Stimulated activated memory B cell treated with anti-CD40 and anti-IgM and Interleukin-4, amounts not matched to agents 10 μg/mL and 1 μg/mL and 100 μg/mL, for 72 hours (primary cell): ENCODE data around the gene CCP110.
A peak's percentile ranks its signal among the peaks of the same experiment; 100 is the strongest.

Source experiments
- ATAC-seq: fragments of 150-1000 bp; cut with Tn5 transposase; 2 replicates; pipeline ENCODE4 v1.10.0; 2021
- H3K27ac Mint-ChIP-seq: one replicate; pipeline ENCODE4 v1.8.0; 2022; ENCODE audit warnings: mild to moderate bottlenecking, mixed read lengths
- H3K27me3 Mint-ChIP-seq: one replicate; pipeline ENCODE4 v1.8.0; 2022; ENCODE audit warnings: mixed read lengths
- H3K36me3 Mint-ChIP-seq: one replicate; pipeline ENCODE4 v1.8.0; 2022; ENCODE audit warnings: mixed read lengths
- H3K4me1 Mint-ChIP-seq: one replicate; pipeline ENCODE4 v1.8.0; 2022; ENCODE audit warnings: mixed read lengths
- H3K4me3 Mint-ChIP-seq: one replicate; pipeline ENCODE4 v1.8.0; 2022; ENCODE audit warnings: mild to moderate bottlenecking, moderate library complexity, mixed read lengths
- H3K9me3 Mint-ChIP-seq: one replicate; pipeline ENCODE4 v1.8.0; 2022; ENCODE audit warnings: mixed read lengths

Gene CCP110

DNA sequence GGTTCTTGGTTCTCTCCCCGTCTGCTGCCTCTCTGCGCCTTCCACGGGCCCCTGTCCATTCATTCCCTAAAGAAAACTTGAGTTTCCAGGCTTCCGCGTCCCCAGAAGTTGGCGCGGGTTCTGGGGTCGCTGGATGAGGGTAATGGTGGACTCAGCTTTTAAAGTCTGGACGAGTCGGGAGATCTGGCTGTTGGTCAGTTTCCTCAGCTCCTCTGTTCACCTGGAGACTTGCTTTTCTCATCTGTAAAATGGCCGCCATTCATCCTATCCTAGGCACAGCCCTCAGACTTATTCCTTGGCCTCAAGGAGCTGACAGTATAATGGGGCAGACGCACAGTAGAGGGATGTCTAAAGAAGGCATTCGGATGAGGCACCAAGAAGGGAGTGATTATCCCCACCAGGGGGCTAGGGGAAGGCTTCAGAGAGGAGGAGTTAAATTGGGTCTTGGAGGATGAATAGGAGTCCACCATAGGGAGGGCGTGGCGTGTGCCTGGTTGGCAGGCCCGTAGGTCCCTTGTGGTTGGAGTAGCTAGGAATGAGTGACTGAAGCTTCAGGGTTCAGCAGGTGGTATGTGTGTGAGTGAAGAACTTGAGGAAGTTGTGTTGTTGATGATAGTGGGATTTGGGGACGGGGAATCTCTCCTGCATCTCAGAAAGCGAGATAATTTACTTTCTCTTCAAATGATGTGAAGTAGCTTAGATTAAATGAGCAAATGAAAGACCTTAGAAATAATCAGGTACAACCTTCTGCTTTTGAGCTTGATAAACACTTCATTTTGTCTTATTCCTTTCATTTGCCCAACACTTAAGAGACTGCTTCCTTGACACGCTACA, 32.4 kb downstream of the CCP110 start:
- peak; percentile 0 for ATAC-seq
- Mint-ChIP-seq H3K27ac (peak overlapping the region; percentile 90), H3K9me3 (no peaks in the 10 kb centered on the region), H3K27me3 (no peaks in the 10 kb centered on the region), H3K36me3 (no peaks in the 10 kb centered on the region), H3K4me1 (peaks cover 24% of the 10 kb centered on the region), H3K4me3 (peak overlapping the region; percentile 91)

DNA sequence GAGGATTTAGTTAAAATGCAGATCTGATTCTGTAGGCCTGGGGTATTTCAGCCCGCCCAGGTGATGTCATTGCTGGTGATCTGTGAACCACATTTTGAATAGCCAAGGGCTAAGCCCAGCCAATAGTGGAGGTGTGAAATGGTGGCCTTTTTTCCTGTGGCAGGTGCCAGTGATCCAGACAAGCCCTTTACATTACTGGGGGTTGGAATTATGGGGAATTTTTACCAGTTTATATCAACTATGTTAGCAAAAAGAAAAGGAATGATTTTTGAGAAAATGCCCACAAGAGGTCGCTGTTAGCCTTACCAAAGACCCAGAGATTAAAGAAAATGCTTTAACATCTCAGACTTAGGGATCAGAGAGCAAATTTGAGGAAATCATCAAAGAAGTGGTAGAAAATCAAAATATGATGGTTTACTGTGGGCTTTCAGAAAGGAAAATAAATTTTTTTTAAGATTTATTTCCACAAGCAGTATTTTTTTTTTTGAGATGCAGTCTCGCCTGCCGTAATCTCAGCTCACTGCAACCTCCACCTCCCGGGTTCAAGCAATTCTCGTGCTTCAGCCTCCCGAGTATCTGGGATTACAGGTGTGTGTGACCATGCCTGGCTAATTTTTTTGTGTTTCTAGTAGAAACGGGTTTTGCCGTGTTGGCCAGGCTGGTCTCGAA, 35.6 kb downstream of the CCP110 start:
- H3K27me3 Mint-ChIP-seq = no peaks in the 10 kb centered on the region
- H3K27ac Mint-ChIP-seq = no peak overlapping the region
- peaks cover 16% of the 10 kb centered on the region for H3K36me3 Mint-ChIP-seq
- ATAC-seq = no peak
- no peak overlapping the region for H3K4me3 Mint-ChIP-seq
- H3K9me3 Mint-ChIP-seq = peaks cover 5% of the 10 kb centered on the region
- peaks cover 34% of the 10 kb centered on the region for H3K4me1 Mint-ChIP-seq

DNA sequence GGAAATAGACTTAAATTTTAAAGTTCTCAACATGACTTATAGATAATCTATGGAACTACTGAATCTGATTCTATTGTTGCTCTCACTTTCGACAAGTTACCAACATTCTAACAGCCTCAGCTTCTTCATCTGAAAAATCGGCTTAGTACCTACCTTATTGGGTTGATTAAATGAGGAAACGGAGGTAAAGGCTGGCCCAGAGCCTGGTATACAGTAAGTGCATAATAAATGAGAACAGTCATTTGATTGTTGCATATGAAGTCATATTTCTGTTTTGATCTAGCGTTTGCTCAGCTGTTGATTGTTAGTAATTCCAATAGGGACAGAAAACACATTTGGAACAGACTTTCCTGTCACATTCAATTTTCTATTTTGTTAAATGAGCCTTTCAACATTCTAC, 36.3 kb downstream of the CCP110 start:
- Mint-ChIP-seq H3K36me3 (peaks cover 21% of the 10 kb centered on the region), H3K27me3 (no peaks in the 10 kb centered on the region), H3K4me3 (no peak overlapping the region), H3K9me3 (peaks cover 5% of the 10 kb centered on the region), H3K4me1 (peaks cover 28% of the 10 kb centered on the region), H3K27ac (no peak overlapping the region)
- no peak for ATAC-seq

DNA sequence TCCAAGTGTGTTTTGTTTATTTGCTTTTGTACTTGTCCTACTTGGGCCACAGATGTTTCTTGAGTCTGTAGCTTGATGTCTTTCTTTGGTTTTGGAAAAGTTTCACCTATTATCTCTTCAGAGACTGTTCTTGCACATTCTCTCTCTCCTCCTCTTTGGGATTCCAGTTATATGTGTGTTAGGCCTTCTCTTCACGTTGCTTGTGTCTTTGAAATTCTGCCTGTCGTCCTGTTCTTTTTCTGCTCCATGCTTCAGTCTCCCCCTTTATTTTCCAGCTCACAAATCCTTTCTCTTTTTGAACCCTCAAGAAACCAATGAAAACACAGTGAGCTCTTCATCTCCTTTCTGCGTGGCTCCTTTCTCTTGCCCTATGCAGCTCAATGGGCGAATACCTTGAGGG, 39.6 kb downstream of the CCP110 start:
- H3K4me3 Mint-ChIP-seq = no peak overlapping the region
- H3K27ac Mint-ChIP-seq = no peak overlapping the region
- peaks cover 5% of the 10 kb centered on the region for H3K9me3 Mint-ChIP-seq
- ATAC-seq = no peak
- H3K27me3 Mint-ChIP-seq = no peaks in the 10 kb centered on the region
- peaks cover 19% of the 10 kb centered on the region for H3K4me1 Mint-ChIP-seq
- H3K36me3 Mint-ChIP-seq = peaks cover 50% of the 10 kb centered on the region

DNA sequence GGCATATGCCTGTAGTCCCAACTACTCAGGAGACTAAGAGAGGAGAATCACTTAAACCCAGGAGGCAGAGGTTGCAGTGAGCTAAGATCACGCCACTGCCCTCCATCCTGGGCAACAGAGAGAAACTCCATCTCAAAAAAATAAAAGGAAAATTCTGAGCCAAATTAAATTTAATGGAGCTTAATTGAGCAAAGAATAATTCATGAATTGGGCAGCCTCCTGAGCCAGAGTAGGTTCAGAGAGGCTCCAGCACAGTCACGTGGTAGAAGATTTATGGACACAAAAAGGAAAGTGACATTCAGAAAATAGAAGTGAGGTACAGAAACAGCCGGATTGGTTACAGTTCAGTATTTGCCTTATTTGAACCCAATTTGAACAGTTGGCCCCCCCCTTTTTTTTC, 42.6 kb downstream of the CCP110 start:
- H3K4me3 Mint-ChIP-seq = no peak overlapping the region
- H3K27me3 Mint-ChIP-seq = no peaks in the 10 kb centered on the region
- H3K27ac Mint-ChIP-seq = no peak overlapping the region
- H3K4me1 Mint-ChIP-seq = peaks cover 9% of the 10 kb centered on the region
- peaks cover 5% of the 10 kb centered on the region for H3K9me3 Mint-ChIP-seq
- no peak for ATAC-seq
- peaks cover 73% of the 10 kb centered on the region for H3K36me3 Mint-ChIP-seq

DNA sequence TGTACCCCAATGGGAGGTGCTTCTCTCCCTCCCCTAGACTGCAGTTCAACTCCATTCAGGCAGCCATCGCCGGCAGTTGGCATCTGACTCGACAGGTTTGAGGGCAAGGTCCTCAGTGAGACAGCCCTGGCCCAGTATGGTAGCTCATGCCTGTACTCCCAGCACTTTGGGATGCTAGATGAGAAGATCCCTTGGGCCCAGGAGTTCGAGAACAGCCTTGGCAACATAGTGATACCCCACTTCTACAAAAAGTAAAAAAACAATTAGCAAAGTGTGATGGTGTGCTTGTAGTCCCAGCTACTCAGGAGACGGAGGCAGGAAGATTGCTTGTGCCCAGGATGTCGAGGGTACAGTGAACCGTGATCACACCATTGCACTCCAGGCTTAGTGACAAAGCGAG, 43.8 kb downstream of the CCP110 start:
- Mint-ChIP-seq H3K4me3 (no peak overlapping the region), H3K9me3 (peaks cover 5% of the 10 kb centered on the region), H3K27me3 (no peaks in the 10 kb centered on the region), H3K4me1 (no peaks in the 10 kb centered on the region), H3K36me3 (peaks cover 71% of the 10 kb centered on the region), H3K27ac (no peak overlapping the region)
- no peak for ATAC-seq

DNA sequence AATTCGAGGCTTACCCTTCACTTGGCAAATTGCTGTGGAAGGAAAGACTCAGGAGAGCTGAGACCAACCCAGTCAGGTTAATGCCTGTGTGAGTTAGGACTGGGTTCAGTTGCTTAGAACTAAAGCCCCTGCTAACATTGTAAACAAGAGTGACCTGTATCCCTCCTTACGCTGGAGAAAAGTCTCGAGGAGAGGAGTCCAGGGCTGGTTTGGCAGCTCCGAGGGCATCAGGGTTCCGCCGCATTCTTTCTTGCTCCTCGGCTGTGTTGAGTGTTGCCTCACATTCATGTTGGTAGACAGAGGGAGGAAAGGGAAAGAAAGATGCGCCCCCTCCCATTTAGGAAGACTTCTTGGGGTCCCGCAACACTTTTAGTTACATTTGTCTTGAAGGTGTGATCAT, 50.3 kb downstream of the CCP110 start:
- Mint-ChIP-seq H3K36me3 (peaks cover 76% of the 10 kb centered on the region), H3K9me3 (peaks cover 2% of the 10 kb centered on the region), H3K4me1 (no peaks in the 10 kb centered on the region), H3K27me3 (no peaks in the 10 kb centered on the region), H3K4me3 (no peak overlapping the region), H3K27ac (no peak overlapping the region)
- no peak for ATAC-seq

DNA sequence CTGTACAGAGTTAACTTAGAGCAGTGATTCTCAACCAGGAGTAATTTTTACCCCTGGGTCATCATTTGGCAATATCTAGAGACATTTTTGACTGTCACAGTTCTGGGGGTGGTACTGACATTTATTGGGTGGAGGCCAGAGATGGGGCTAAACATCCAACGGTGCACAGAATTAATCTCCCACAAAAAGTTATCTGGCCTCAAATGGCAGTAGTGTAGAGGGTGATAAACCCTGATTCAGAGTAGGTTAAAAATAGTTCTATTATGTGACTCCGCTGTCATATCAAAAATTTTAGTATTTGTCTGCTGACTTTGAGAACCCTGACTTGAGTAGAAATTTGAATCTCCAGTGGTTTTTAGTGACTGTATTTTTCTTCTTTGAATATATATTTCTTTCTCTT, 50.9 kb downstream of the CCP110 start:
- Mint-ChIP-seq H3K36me3 (peaks cover 73% of the 10 kb centered on the region), H3K9me3 (peaks cover 2% of the 10 kb centered on the region), H3K4me1 (no peaks in the 10 kb centered on the region), H3K27ac (no peak overlapping the region), H3K4me3 (no peak overlapping the region), H3K27me3 (no peaks in the 10 kb centered on the region)
- no peak for ATAC-seq

DNA sequence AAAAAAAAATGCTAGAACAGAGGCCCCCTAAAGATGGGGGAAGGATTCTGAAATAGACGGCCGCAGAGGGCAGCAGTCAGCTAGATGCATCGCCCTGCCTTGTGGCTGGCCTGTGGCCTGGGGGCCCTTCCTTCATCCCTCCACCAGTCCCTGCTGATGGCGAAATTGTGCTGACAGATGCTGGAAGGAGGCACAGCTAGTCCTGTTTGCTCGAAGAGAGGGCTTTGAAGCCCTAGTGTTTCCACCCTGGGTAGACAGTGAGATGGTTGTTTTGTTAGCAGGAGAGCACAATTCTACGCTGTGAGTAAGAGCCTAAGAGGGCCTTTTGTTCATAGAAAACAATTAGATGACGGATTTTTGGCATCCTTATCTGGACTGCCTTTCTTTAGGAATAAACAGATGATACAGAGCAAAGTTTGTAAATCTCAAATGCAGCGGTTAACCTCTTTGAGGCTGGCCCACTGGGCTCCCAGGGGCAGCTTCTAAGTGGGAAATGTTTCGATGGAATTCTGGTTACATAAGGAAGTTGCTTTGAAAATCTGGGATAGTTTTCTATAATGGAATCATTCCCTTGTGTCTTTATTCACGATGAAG, 54.7 kb downstream of the CCP110 start:
- Mint-ChIP-seq H3K27ac (no peak overlapping the region), H3K36me3 (peaks cover 83% of the 10 kb centered on the region), H3K9me3 (peaks cover 8% of the 10 kb centered on the region), H3K4me1 (peaks cover 3% of the 10 kb centered on the region), H3K4me3 (no peak overlapping the region), H3K27me3 (no peaks in the 10 kb centered on the region)
- no peak for ATAC-seq

DNA sequence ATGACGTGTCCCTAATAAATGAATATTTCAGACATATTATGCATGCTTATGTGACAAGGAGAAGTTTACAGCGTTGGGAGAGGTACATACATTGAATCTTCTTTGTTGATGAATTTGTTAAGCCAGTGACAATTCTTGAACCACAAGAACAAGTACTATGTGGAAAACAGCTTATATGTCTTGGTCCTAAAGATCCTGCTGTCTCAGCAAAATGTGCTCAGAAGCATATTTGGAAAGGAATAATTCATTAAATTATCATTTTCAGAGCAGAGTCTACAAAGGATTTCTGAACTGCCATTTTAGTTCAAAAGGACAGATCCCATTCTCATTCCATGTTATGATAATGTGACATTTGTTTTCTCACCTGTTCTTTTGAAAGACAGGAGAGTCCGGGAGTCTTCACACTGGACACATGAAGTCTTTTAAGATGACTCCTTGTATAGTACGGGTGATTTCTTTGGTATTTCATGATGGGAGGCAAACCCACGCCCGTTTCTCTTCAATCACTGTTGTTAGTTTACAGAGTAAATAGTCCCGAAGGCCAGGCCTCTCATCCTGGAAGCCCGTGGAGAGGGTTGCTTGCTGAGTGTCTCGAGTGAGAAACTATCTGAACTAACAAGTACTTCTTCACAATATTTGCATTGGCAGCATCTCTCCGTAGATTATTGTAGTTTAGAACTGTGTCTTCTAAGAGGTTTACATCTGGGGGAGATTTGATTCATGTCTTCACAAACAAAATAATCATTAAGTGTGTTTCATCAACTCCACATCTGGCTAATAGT, 58.5 kb downstream of the CCP110 start:
- Mint-ChIP-seq H3K4me1 (peaks cover 12% of the 10 kb centered on the region), H3K9me3 (peaks cover 6% of the 10 kb centered on the region), H3K36me3 (peaks cover 89% of the 10 kb centered on the region), H3K27me3 (no peaks in the 10 kb centered on the region), H3K27ac (no peak overlapping the region), H3K4me3 (no peak overlapping the region)
- no peak for ATAC-seq

DNA sequence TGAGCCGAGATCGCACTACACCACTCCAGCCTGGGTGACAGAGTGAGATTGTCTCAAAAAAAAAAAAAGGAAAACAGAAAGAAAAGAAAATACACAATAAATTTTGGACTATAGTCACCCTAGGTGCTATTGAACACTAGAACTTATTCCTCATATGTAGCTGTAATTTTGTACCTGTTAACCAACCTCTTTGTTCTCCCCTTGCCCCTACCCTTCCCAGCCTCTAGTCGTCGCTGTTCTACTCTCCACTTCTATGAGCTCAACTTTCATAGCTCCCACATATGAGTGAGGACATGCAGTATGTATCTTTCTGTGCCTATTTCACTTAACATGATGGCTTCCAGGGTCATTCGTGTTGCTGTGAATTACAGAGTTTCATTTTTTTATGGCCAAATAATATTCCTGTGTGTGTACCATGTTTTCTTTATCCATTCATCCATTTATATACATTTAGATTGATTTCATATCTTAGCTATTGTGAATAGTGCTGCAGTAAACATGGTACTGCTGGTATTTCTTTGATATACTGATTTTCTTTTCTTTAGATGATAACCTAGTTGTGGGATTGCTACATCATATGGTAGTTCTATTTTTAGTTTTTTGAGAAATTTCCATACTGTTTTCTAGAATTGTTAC, 60.0 kb downstream of the CCP110 start:
- Mint-ChIP-seq H3K9me3 (peaks cover 6% of the 10 kb centered on the region), H3K27ac (no peak overlapping the region), H3K4me3 (no peak overlapping the region), H3K36me3 (peaks cover 82% of the 10 kb centered on the region), H3K27me3 (no peaks in the 10 kb centered on the region), H3K4me1 (peaks cover 12% of the 10 kb centered on the region)
- no peak for ATAC-seq

DNA sequence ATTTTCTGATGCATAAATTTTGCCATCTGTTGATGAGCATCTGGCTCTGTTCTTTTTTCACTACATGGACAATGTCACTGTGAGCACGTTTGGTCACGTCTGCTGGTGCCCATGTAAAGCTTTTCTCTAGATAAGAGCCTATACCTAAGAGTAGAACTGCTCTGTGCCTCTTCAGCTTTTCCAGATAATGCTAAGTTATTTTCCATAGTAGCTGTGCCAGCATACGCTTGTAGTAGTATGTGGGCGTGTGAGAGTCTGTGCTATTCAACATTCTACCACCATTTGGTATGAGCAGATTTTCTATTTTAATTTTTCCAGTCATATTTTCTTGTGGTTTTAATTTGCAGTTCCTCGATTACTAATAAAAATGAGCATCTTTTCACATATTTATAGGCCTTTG, 64.9 kb downstream of the CCP110 start:
- H3K9me3 Mint-ChIP-seq = no peaks in the 10 kb centered on the region
- no peak overlapping the region for H3K4me3 Mint-ChIP-seq
- ATAC-seq = peak; percentile 36
- H3K4me1 Mint-ChIP-seq = peaks cover 12% of the 10 kb centered on the region
- no peak overlapping the region for H3K27ac Mint-ChIP-seq
- H3K36me3 Mint-ChIP-seq = peaks cover 72% of the 10 kb centered on the region
- no peaks in the 10 kb centered on the region for H3K27me3 Mint-ChIP-seq

DNA sequence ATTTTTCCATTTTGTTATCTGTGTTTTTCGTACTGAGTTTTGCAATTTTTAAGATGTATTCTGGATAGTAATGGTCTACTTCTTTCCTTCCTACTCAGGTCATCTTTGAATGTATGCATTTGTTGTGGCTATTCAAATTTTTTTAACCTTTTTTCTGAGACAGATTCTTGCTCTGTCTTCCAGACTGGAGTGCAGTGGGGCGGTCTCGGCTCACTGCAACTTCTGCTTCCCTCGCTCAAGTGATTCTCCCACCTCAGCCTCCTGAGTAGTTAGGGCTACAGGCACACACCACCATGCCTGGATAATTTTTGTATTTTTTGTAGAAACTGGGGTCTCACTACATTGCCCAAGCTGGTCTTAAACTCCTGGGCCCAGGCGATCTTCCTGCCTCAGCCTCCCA, 65.4 kb downstream of the CCP110 start:
- H3K4me1 Mint-ChIP-seq = peaks cover 7% of the 10 kb centered on the region
- peak; percentile 48 for ATAC-seq
- H3K27me3 Mint-ChIP-seq = no peaks in the 10 kb centered on the region
- no peak overlapping the region for H3K27ac Mint-ChIP-seq
- H3K4me3 Mint-ChIP-seq = no peak overlapping the region
- no peaks in the 10 kb centered on the region for H3K9me3 Mint-ChIP-seq
- peaks cover 71% of the 10 kb centered on the region for H3K36me3 Mint-ChIP-seq

DNA sequence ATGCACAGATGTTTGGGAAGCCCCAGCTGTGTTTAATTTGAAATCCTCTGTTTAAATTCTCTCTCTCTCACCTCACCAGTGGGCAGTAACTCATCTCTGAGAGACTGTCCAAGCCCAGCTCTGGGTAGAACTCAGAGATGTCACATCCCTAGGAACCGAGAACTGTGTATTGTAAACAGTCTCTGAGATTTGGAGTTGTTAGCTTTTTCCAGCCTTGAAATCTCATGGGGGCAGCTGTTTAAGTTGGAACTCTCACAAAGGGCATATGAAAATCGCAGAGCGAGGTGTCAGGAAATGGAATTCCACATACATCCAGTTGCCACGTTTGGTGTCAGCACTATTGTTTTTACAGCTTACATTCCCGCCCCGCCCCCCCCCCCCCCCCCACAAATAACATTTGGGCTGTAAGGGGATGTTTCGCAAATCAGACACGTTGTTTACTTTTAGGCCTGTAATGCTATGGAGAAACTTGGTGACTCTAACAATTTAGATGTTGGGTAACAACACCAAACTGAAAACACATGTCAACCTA, 66.1 kb downstream of the CCP110 start:
- ATAC-seq = no peak
- Mint-ChIP-seq H3K4me1 (peaks cover 5% of the 10 kb centered on the region), H3K27me3 (no peaks in the 10 kb centered on the region), H3K36me3 (peaks cover 70% of the 10 kb centered on the region), H3K27ac (no peak overlapping the region), H3K9me3 (no peaks in the 10 kb centered on the region), H3K4me3 (no peak overlapping the region)
